HepG2 (cell line): ENCODE data around the gene ADPRM. TPM values are rescaled to one million over a fixed set of nuclear protein-coding genes. Genes with fewer than 3 reads are reported as not detected.

Source experiments
- ASH2L ChIP-seq: fragments of 300-600, 200-600 bp; sonication (generic); IDR thresholded peaks from 2 replicates; pipeline ENCODE4 v1.7.0; 2017; ENCODE audit warnings: low read depth, mild to moderate bottlenecking, moderate library complexity, mixed read lengths, low read length; ENCODE audit not compliant: insufficient read length
- BRD4 ChIP-seq: sonication (generic); formaldehyde crosslinking; IDR thresholded peaks from 2 replicates; pipeline ENCODE4 v1.4.0; 2020; ENCODE audit warnings: missing genetic modification reagents
- FOSL2 ChIP-seq: sonication (generic); formaldehyde crosslinking; IDR thresholded peaks from 2 replicates; pipeline ENCODE4 v1.4.0; 2020; ENCODE audit warnings: missing genetic modification reagents
- FOXA1 ChIP-seq, 2 experiments: fragments of 450-650 bp in 1 of 2; sonication (generic) in 1 of 2; formaldehyde crosslinking in 1 of 2; IDR thresholded peaks; 2 replicates each; pipeline versions ENCODE4 v1.4.0 to v1.6.1; 2016 to 2020; ENCODE audit warnings: missing genetic modification reagents in 1 of 2
- FOXC1 ChIP-seq: sonication (generic); formaldehyde crosslinking; IDR thresholded peaks from 2 replicates; pipeline ENCODE4 v1.8.0; 2022; ENCODE audit warnings: mild to moderate bottlenecking, missing genetic modification reagents, borderline replicate concordance
- IKZF4 ChIP-seq: sonication (generic); formaldehyde crosslinking; IDR thresholded peaks from 2 replicates; pipeline ENCODE4 v1.5.1; 2020; ENCODE audit warnings: borderline replicate concordance, mild to moderate bottlenecking, low read depth, missing genetic modification reagents; ENCODE audit errors: not compliant biosample characterization
- IRF2 ChIP-seq: IDR thresholded peaks from 2 replicates; pipeline ENCODE4 v1.6.1; 2018; ENCODE audit warnings: missing genetic modification reagents, missing compliant biosample characterization
- KAT8 ChIP-seq: IDR thresholded peaks from 2 replicates; pipeline ENCODE4 v1.6.1; 2016; ENCODE audit warnings: missing genetic modification reagents, missing compliant biosample characterization
- MED13 ChIP-seq: sonication (generic); formaldehyde crosslinking; IDR thresholded peaks from 2 replicates; pipeline ENCODE4 v1.5.0; 2020; ENCODE audit warnings: missing genetic modification reagents
- MEF2D ChIP-seq: sonication (generic); formaldehyde crosslinking; IDR thresholded peaks from 2 replicates; pipeline ENCODE4 v1.5.1; 2020; ENCODE audit warnings: mild to moderate bottlenecking, missing genetic modification reagents
- MIER2 ChIP-seq: IDR thresholded peaks from 2 replicates; pipeline ENCODE4 v1.6.1; 2016; ENCODE audit warnings: missing biosample characterization, missing genetic modification reagents
- RCOR2 ChIP-seq: IDR thresholded peaks from 2 replicates; pipeline ENCODE4 v1.6.1; 2016; ENCODE audit warnings: missing biosample characterization, missing genetic modification reagents
- SIN3A ChIP-seq: IDR thresholded peaks from 2 replicates; pipeline ENCODE4 v1.6.1; 2011; ENCODE audit warnings: low read depth, mild to moderate bottlenecking, control low read depth, low read length, borderline replicate concordance
- SMAD3 ChIP-seq: sonication (generic); formaldehyde crosslinking; IDR thresholded peaks from 2 replicates; pipeline ENCODE4 v1.4.0; 2020; ENCODE audit warnings: missing genetic modification reagents
- SRF ChIP-seq: IDR thresholded peaks from 2 replicates; pipeline ENCODE4 v1.6.1; 2011; ENCODE audit warnings: mild to moderate bottlenecking, low read depth, low read length, moderate library complexity
- ZBTB38 ChIP-seq: sonication (generic); formaldehyde crosslinking; IDR thresholded peaks from 2 replicates; pipeline ENCODE4 v1.5.1; 2020; ENCODE audit warnings: mild to moderate bottlenecking, missing genetic modification reagents
- ZNF207 ChIP-seq: fragments of 450-650 bp; IDR thresholded peaks from 2 replicates; pipeline ENCODE4 v1.6.1; 2016; ENCODE audit warnings: antibody characterized with exemption, borderline replicate concordance
- ZNF563 ChIP-seq: sonication (generic); formaldehyde crosslinking; IDR thresholded peaks from 2 replicates; pipeline ENCODE4 v1.8.0; 2022; ENCODE audit warnings: mild to moderate bottlenecking, moderate library complexity, missing genetic modification reagents
- ZNF766 ChIP-seq: sonication (generic); formaldehyde crosslinking; IDR thresholded peaks from 2 replicates; pipeline ENCODE4 v1.5.0; 2020; ENCODE audit warnings: missing genetic modification reagents, borderline replicate concordance
- ZNF775 ChIP-seq: sonication (generic); formaldehyde crosslinking; IDR thresholded peaks from 2 replicates; pipeline ENCODE4 v1.4.0; 2020; ENCODE audit warnings: missing genetic modification reagents, mild to moderate bottlenecking, moderate library complexity, borderline replicate concordance
- ZXDC ChIP-seq: sonication (generic); formaldehyde crosslinking; IDR thresholded peaks from 2 replicates; pipeline ENCODE4 v1.5.0; 2020; ENCODE audit warnings: mild to moderate bottlenecking, missing genetic modification reagents
- polyA plus RNA-seq, 8 experiments: library from polyadenylated mRNA; depleted of rRNA in 3 of 8; stranded (reverse) in 7 of 8; unstranded in 1 of 8; fragments of >200 nt; fragmentation: Illumina TruSeq in 4 of 8; extraction: Trizol in 4 of 8; gene quantifications; 2 replicates each; pipeline versions ENCODE4 v1.2.1 to v1.2.3, GENCODE V29; 2011 to 2016; ENCODE audit warnings: low read depth in 4 of 8, missing spikeins in 1 of 8, mixed read lengths in 1 of 8; ENCODE audit not compliant: insufficient read depth in 1 of 8
- total RNA-seq, 5 experiments: library from RNA; depleted of rRNA; stranded (reverse); fragments of >200 nt; fragmentation: Illumina TruSeq; extraction: Trizol; gene quantifications; 2 replicates each; pipeline ENCODE4 v1.2.3, GENCODE V29; 2016; ENCODE audit warnings: low read depth in 1 of 5
- TF ChIP-seq, protein P1 (sequence below): IDR thresholded peaks from 2 replicates; pipeline ENCODE4 v1.6.1; 2016
- TF ChIP-seq, protein P2 (sequence below): sonication (generic); formaldehyde crosslinking; IDR thresholded peaks from 2 replicates; pipeline ENCODE4 v1.5.1; 2020; ENCODE audit warnings: missing genetic modification reagents, mild to moderate bottlenecking, borderline replicate concordance

The ADPRM gene
- total and polyA plus RNA-seq, 2 of the 13 experiments (the other 11 are each of a cell fraction or from before 2014, with no cell fraction given) = 5.6 to 10.8 TPM

DNA sequence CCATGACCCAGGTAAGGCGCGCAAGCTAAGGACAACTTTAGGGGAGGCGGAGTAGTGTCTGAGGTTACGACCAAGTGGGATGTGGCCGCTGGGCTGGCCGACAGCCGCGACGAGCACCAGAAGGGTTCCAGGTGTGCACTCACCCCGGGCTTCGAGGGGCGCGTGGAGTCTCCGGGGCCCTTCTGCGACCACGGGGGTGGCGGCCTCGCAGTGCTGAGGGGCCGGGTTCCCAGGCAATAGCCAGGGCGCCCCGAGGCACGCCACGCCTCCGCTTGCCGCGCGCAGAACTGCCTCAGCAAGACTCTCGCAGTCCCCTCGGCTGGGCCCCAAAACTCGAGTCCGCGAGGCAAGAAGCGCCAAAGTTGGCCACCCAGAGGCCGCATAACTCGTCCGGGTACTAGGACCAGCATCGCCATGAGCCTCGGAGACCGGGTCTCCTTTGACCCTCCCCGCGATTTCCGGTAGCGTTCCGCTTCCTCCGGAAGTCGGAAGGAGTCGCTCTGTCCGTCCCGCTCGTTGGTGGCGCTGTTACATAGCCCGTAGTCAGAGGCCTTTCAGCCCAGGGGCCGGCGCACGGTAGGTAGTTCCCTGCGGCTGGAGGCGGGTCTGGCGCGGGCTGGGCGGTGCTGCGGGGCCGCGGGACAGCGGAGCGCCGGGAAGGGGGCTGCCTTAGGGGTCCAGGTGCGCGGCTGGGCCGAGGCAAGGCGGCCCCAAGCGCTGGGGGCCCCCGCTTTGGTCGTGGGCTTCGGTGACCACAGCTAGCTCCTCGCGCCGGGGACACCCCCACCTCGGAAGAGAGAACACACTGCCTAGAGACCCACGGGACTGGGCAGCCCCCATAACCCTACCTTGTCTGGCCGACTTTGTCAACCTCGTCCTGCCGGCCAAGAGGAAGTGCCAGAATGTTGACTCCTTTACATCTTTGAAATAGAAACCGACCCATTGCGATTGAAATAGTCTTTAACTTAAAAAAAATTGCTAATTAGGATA lies at the start of gene ADPRM, which contains the start of gene SCO1 (continued):
- TF ChIP-seq MIER2 (CRISPR knock-in tag) (no peak), FOXA1 (IDR thresholded peaks at IDR 0.05) (no peak), FOXA1 (CRISPR knock-in tag; IDR thresholded peaks at IDR 0.05) (peak; percentile 63), SMAD3 (CRISPR knock-in tag) (peak; percentile 85; the same call in 1 of the 2 replicates), IRF2 (peak; percentile 94), IKZF4 (peak; percentile 44), RCOR2 (CRISPR knock-in tag) (no peak), BRD4 (CRISPR knock-in tag) (peak; percentile 82), FOXC1 (CRISPR knock-in tag) (peak; percentile 78), SIN3A (peak; percentile 84), ASH2L (peak; percentile 94), FOSL2 (peak; percentile 2; the same call in 1 of the 2 replicates), MEF2D (CRISPR knock-in tag) (0 out of 2 replicates have a peak, but pooled peaks have one; percentile 39), KAT8 (CRISPR knock-in tag) (peak; percentile 96), ZNF775 (CRISPR knock-in tag) (no peak), ZBTB38 (peak; percentile 85; the same call in 1 of the 2 replicates), ZNF766 (CRISPR knock-in tag) (peak; percentile 69; the same call in 1 of the 2 replicates), SRF (no peak), ZXDC (peak; percentile 80), MED13 (CRISPR knock-in tag) (no peak; the same call in 1 of the 2 replicates), ZNF563 (CRISPR knock-in tag) (peak; percentile 86), ZNF207 (no peak)
- TF ChIP-seq, protein P1, sequence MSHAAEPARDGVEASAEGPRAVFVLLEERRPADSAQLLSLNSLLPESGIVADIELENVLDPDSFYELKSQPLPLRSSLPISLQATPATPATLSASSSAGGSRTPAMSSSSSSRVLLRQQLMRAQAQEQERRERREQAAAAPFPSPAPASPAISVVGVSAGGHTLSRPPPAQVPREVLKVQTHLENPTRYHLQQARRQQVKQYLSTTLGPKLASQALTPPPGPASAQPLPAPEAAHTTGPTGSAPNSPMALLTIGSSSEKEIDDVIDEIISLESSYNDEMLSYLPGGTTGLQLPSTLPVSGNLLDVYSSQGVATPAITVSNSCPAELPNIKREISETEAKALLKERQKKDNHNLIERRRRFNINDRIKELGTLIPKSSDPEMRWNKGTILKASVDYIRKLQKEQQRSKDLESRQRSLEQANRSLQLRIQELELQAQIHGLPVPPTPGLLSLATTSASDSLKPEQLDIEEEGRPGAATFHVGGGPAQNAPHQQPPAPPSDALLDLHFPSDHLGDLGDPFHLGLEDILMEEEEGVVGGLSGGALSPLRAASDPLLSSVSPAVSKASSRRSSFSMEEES = peak; percentile 64; the same call in 1 of the 2 replicates
- TF ChIP-seq, protein P2, sequence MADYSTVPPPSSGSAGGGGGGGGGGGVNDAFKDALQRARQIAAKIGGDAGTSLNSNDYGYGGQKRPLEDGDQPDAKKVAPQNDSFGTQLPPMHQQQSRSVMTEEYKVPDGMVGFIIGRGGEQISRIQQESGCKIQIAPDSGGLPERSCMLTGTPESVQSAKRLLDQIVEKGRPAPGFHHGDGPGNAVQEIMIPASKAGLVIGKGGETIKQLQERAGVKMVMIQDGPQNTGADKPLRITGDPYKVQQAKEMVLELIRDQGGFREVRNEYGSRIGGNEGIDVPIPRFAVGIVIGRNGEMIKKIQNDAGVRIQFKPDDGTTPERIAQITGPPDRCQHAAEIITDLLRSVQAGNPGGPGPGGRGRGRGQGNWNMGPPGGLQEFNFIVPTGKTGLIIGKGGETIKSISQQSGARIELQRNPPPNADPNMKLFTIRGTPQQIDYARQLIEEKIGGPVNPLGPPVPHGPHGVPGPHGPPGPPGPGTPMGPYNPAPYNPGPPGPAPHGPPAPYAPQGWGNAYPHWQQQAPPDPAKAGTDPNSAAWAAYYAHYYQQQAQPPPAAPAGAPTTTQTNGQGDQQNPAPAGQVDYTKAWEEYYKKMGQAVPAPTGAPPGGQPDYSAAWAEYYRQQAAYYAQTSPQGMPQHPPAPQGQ (CRISPR knock-in tag) = 0 out of 2 replicates have a peak, but pooled peaks have one; percentile 26
